Esophagus squamous epithelium (tissue), 4 donors: ENCODE data around the gene AANAT.

Experiments
- POLR2A ChIP-seq, 4 donors: fragments of 450-650 bp; IDR thresholded peaks; one replicate each; pipeline ENCODE4 v1.6.1; 2017; ENCODE audit warnings: antibody characterized with exemption in 4 of 4, mild to moderate bottlenecking in 4 of 4, moderate library complexity in 3 of 4
- TF ChIP-seq, protein P1 (sequence below), 6 experiments: fragments of 450-650 bp in 4 of 6; fragments of 200-600 bp in 2 of 6; sonication (generic) in 2 of 6; IDR thresholded peaks; one replicate each; pipeline ENCODE4 v1.5.1; 2016 to 2019; ENCODE audit warnings: antibody characterized with exemption in 6 of 6, mild to moderate bottlenecking in 4 of 6, moderate library complexity in 4 of 6

- TF ChIP-seq, protein P1, sequence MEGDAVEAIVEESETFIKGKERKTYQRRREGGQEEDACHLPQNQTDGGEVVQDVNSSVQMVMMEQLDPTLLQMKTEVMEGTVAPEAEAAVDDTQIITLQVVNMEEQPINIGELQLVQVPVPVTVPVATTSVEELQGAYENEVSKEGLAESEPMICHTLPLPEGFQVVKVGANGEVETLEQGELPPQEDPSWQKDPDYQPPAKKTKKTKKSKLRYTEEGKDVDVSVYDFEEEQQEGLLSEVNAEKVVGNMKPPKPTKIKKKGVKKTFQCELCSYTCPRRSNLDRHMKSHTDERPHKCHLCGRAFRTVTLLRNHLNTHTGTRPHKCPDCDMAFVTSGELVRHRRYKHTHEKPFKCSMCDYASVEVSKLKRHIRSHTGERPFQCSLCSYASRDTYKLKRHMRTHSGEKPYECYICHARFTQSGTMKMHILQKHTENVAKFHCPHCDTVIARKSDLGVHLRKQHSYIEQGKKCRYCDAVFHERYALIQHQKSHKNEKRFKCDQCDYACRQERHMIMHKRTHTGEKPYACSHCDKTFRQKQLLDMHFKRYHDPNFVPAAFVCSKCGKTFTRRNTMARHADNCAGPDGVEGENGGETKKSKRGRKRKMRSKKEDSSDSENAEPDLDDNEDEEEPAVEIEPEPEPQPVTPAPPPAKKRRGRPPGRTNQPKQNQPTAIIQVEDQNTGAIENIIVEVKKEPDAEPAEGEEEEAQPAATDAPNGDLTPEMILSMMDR (IDR thresholded peaks at IDR 0.05) = no peak
- no peak for TF ChIP-seq POLR2A (IDR thresholded peaks at IDR 0.05)
Measured at GRCh38 chr17:76476736-76477135, 9.3 kb downstream of the AANAT start.
